Upper lobe of left lung (tissue), 6 donors: ENCODE data around the gene BSN. TPM values are rescaled to one million over a fixed set of nuclear protein-coding genes. Genes with fewer than 3 reads are reported as not detected.

Source experiments
- ATAC-seq, 2 donors: fragments of 200-7000 bp; cut with Tn5 transposase; one replicate each; pipeline ENCODE4 v1.9.1; 2022; ENCODE audit warnings: mild to moderate bottlenecking in 2 of 2, moderate library complexity in 2 of 2; ENCODE audit not compliant: low FRiP score in 2 of 2
- DNase-seq, 2 donors: peaks; one replicate each; pipeline ENCODE4 v3.0.0-alpha.2; 2019 to 2020
- H3K27ac ChIP-seq, 4 donors: fragments of 200-600 bp; sonication (generic); one replicate each; pipeline ENCODE4 v1.5.1; 2016 to 2019
- H3K27me3 ChIP-seq, 4 donors: fragments of 200-600 bp; sonication (generic); one replicate each; pipeline ENCODE4 v1.5.1; 2017 to 2019
- H3K36me3 ChIP-seq, 4 donors: fragments of 200-600 bp; sonication (generic); one replicate each; pipeline ENCODE4 v1.5.1; 2016 to 2019
- H3K4me1 ChIP-seq, 4 donors: fragments of 200-600 bp; sonication (generic); one replicate each; pipeline ENCODE4 v1.5.1; 2018 to 2019
- H3K4me3 ChIP-seq, 4 donors: fragments of 200-600 bp; sonication (generic); one replicate each; pipeline ENCODE4 v1.5.1; 2017 to 2019; ENCODE audit warnings: mild to moderate bottlenecking in 2 of 4, moderate library complexity in 1 of 4
- H3K9me3 ChIP-seq, 4 donors: fragments of 200-600 bp; sonication (generic); one replicate each; pipeline ENCODE4 v1.5.1; 2018 to 2019
- CTCF ChIP-seq, 6 experiments: fragments of 450-650 bp in 4 of 6; fragments of 200-600 bp in 2 of 6; sonication (generic) in 2 of 6; IDR thresholded peaks; one replicate each; pipeline ENCODE4 v1.5.1; 2016 to 2019; ENCODE audit warnings: antibody characterized with exemption in 6 of 6
- EP300 ChIP-seq, 4 donors: sonication (generic); formaldehyde crosslinking; IDR thresholded peaks; one replicate each; pipeline ENCODE4 v1.5.1; 2017; ENCODE audit warnings: antibody characterized with exemption in 4 of 4, control low read depth in 2 of 4
- POLR2A ChIP-seq, 4 donors: fragments of 450-650 bp; IDR thresholded peaks; one replicate each; pipeline ENCODE4 v1.5.1; 2016 to 2017; ENCODE audit warnings: antibody characterized with exemption in 4 of 4, mild to moderate bottlenecking in 2 of 4
- POLR2AphosphoS5 ChIP-seq, 2 donors: sonication (generic); formaldehyde crosslinking; IDR thresholded peaks; one replicate each; pipeline ENCODE4 v1.5.1; 2017; ENCODE audit warnings: antibody characterized with exemption in 2 of 2
- WGBS, 2 donors: methylation state at CpG; one replicate each; pipeline ENCODE4 v1.1.5; 2017 to 2018; 5-methylcytosine and 5-hydroxymethylcytosine counted together
- total RNA-seq, 6 donors: library from RNA; depleted of rRNA in 4 of 6; stranded (reverse); fragments of >200 nt in 4 of 6; gene quantifications; one replicate each; pipeline versions ENCODE4 v1.1.0 to v1.2.1, GENCODE V29; 2016 to 2021
- donor health status: DM: no; HTN: no; CAD: no; lungs with moderate emphysema.
- donor health status: DM: no; HTN: yes; CAD: no; lungs with severe emphysema.

Gene BSN
- total RNA-seq, 6 donors from 2014 or later: 0.39 to 1.1 (median 0.72) TPM

DNA sequence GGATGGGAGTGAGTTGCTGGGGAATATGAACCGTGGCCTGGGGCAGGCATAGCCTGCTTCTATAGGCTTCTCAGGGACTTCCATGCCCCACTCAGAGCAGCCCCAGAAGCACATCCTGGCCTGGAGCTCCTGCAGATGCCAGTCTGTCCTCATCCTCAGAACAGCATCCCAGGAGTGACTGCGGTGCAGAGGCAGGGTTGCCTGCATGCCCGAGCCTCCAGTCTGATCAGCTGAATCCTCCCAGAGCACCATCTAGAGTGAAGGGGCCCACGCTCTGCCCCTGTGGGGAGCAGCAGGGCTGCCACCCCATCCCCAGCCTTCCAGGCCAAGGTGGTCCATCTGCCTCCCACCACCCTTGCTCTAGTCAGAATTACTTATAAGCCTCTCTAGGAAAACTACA lies 75.2 kb downstream of the BSN start:
- TF ChIP-seq POLR2AphosphoS5 (IDR thresholded peaks at IDR 0.05) (no peak), EP300 (IDR thresholded peaks at IDR 0.05) (no peak), CTCF (IDR thresholded peaks at IDR 0.05) (no peak), POLR2A (IDR thresholded peaks at IDR 0.05) (no peak)
- Histone ChIP-seq H3K27ac (no peak overlapping the region), H3K4me1 (no peaks in the 10 kb centered on the region), H3K4me3 (no peak overlapping the region), H3K36me3 (no peaks in the 10 kb centered on the region), H3K9me3 (no peaks in the 10 kb centered on the region), H3K27me3 (no peaks in the 10 kb centered on the region)
- no peak for ATAC-seq
- 84 to 86% methylated on average over 3 to 4 of the region's 4 CpGs for WGBS, 2 donors
- DNase-seq: no peak

DNA sequence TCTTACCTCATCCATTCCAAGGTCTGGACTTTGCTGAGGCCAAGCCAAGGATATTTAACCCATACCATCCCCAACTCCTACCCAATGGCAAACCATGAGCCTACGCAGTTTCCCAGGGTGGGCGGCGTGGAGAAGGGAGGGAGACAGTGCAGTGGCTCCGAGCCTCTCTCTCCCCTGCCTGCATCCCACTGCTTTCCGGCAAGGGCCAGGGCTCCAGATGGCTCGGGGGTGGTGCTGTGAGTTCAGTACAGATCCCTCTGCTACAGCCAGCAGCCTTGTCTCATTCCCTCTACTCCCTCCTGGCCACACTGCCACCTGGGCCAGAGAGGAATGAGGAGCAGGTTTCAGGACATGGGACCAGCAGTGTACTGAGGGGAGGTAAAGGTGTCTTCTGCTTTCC lies 75.6 kb downstream of the BSN start:
- H3K4me1 ChIP-seq: no peaks in the 10 kb centered on the region
- no peak for ATAC-seq
- no peak overlapping the region for H3K27ac ChIP-seq
- H3K36me3 ChIP-seq: no peaks in the 10 kb centered on the region
- WGBS, 2 donors: 87 to 93% methylated on average over 3 to 4 of the region's 6 CpGs
- H3K4me3 ChIP-seq: no peak overlapping the region
- H3K27me3 ChIP-seq: no peaks in the 10 kb centered on the region
- no peak for DNase-seq
- H3K9me3 ChIP-seq: no peaks in the 10 kb centered on the region
- TF ChIP-seq EP300 (IDR thresholded peaks at IDR 0.05) (no peak), CTCF (IDR thresholded peaks at IDR 0.05) (no peak), POLR2A (IDR thresholded peaks at IDR 0.05) (no peak), POLR2AphosphoS5 (IDR thresholded peaks at IDR 0.05) (no peak)

DNA sequence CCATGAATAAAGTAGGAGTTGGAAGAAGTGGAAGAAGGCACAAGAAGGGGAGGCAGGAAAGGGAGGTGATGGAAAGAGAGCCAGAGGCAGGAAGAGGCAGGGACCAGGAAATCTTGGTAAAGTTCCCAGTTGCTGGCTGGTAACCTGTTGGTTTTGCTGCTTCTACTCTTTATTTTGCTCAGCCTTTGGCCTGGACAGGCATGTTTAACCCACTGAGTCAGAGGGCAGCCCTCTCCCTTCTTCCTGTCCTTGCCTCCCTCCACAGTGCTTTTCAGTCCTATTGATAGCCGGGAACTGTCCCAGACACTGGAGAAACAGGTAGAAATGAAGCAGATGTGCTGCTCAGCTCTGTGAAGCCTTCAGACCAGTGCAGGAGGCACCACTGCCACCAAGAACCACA lies 76.5 kb downstream of the BSN start:
- Histone ChIP-seq H3K36me3 (no peaks in the 10 kb centered on the region), H3K27ac (no peak overlapping the region), H3K27me3 (no peaks in the 10 kb centered on the region), H3K4me1 (no peaks in the 10 kb centered on the region), H3K4me3 (no peak overlapping the region), H3K9me3 (no peaks in the 10 kb centered on the region)
- ATAC-seq (no peak), DNase-seq (no peak)
- TF ChIP-seq POLR2AphosphoS5 (IDR thresholded peaks at IDR 0.05) (no peak), POLR2A (IDR thresholded peaks at IDR 0.05) (no peak), CTCF (IDR thresholded peaks at IDR 0.05) (no peak), EP300 (IDR thresholded peaks at IDR 0.05) (no peak)
- 90 to 100% methylated on average over 1 of the region's 1 CpG for WGBS, 2 donors

DNA sequence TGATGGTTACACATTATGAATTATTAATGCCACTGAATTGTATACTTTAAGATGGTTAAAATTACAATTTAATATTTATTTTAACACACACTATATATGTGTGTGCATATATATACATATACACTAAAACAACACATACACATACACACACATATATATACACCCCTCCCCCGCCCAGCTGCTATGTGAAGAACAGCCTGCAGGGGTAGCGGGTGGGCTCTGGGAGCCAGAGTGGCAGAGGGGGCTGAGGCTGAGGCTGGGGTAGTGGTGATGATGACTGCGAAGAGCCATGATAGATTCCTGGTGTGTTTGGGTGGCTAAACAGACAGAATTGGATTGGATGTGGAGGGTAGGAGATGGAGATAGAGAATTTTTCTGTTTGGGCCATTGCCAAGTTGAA lies 80.5 kb downstream of the BSN start:
- no peaks in the 10 kb centered on the region for H3K4me1 ChIP-seq
- no peaks in the 10 kb centered on the region for H3K27me3 ChIP-seq
- ATAC-seq: no peak
- H3K27ac ChIP-seq: no peak overlapping the region
- no peaks in the 10 kb centered on the region for H3K36me3 ChIP-seq
- WGBS, 2 donors: 71 to 73% methylated on average over 3 of the region's 3 CpGs
- no peak for DNase-seq
- no peaks in the 10 kb centered on the region for H3K9me3 ChIP-seq
- no peak for TF ChIP-seq POLR2AphosphoS5 (IDR thresholded peaks at IDR 0.05)
- no peak for TF ChIP-seq EP300 (IDR thresholded peaks at IDR 0.05)
- no peak for TF ChIP-seq POLR2A (IDR thresholded peaks at IDR 0.05)
- TF ChIP-seq CTCF (IDR thresholded peaks at IDR 0.05): no peak
- H3K4me3 ChIP-seq: no peak overlapping the region

GRCh38 chr3:49636883-49637609 lies 82.8 kb downstream of the BSN start:
- Histone ChIP-seq H3K27ac (no peak overlapping the region), H3K9me3 (no peaks in the 10 kb centered on the region), H3K27me3 (no peaks in the 10 kb centered on the region), H3K4me1 (no peaks in the 10 kb centered on the region), H3K4me3 (no peak overlapping the region), H3K36me3 (no peaks in the 10 kb centered on the region)
- WGBS, 2 donors: 59 to 61% methylated on average over 5 to 7 of the region's 7 CpGs
- ATAC-seq (no peak), DNase-seq (no peak)
- TF ChIP-seq CTCF (IDR thresholded peaks at IDR 0.05) (no peak), POLR2A (IDR thresholded peaks at IDR 0.05) (no peak), EP300 (IDR thresholded peaks at IDR 0.05) (no peak), POLR2AphosphoS5 (IDR thresholded peaks at IDR 0.05) (no peak)
